Stimulated activated CD8-positive, alpha-beta memory T cell treated with anti-CD3 and anti-CD28 coated beads, Interleukin-12 subunit alpha, Interleukin-12 subunit beta, amount 100 ng/mL, for 24 hours (primary cell): ENCODE results near the gene CLEC5A.
"Not testable (repeated sequence)": the region's sequence is repeated elsewhere in the genome, so short reads cannot be mapped to it uniquely, and the experiment has no call there.

ENCODE experiments used
- DNase-seq: peaks from one replicate; pipeline ENCODE4 v3.0.0-alpha.2; 2020; ENCODE audit errors: extremely low read depth

The CLEC5A gene

GRCh38 chr7:141949021-141949420, 2.2 kb upstream of the CLEC5A start:
- no peak for DNase-seq

GRCh38 chr7:141945356-141945755, 1.4 kb downstream of the CLEC5A start:
- DNase-seq: no peak

GRCh38 chr7:141944811-141945210, 2.0 kb downstream of the CLEC5A start:
- no peak for DNase-seq

DNA sequence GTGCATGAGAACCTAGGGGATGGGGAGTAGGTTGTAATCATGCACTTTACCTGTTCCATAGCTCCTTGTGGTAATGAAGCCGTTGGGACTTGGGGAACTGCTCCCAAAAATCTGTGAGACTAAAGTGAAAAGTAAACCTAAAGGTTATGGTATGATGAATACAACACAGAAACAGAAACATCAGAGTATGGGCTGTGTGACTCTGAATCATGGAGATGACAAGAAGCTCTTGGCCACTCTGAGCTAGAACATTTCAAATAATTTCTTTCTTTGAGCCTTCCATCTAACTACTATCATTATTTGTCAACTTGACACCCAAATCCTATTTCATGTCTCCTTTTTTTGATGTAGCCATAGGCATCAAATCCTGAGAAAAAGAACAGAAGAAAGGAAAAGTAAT, 2.9 kb downstream of the CLEC5A start:
- DNase-seq: no peak

DNA sequence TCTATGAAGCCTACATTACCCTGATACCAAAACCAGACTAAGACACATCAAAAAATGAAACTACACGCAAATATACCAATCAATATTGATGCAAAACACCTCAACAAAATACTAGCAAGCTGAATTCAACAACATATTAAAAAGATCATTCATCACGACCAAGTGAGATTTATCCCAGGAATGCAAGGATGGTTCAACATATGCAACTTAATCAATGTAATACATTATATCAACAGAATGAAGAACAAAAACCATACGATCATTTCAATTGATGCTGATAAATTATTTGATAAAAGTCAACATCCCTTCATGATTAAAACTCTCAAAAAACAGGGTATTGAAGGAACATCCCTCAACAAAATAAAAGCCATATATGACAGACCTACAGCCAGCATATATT, 5.7 kb downstream of the CLEC5A start:
- DNase-seq: no peak

- no peak for DNase-seq
These were observed 16.6 kb downstream of the CLEC5A start for GRCh38 chr7:141930211-141930610.

DNA sequence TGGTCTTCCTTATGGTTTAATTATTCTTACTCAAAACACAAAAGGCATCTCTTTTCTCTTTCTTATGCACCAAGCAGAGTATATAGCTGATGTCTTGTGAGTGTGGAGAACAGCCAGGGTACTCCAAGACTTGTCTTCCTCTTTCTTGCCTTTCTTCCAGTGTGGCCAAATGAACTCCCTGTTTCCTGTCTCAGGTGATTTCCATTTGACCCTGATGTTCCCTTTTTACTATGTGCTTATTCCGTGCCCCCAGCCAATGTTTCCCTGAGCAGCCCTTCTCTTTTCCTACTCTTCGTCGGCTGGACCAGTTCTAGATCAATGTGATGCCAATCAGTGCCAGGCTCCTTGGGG, 18.0 kb downstream of the CLEC5A start:
- DNase-seq: no peak

DNA sequence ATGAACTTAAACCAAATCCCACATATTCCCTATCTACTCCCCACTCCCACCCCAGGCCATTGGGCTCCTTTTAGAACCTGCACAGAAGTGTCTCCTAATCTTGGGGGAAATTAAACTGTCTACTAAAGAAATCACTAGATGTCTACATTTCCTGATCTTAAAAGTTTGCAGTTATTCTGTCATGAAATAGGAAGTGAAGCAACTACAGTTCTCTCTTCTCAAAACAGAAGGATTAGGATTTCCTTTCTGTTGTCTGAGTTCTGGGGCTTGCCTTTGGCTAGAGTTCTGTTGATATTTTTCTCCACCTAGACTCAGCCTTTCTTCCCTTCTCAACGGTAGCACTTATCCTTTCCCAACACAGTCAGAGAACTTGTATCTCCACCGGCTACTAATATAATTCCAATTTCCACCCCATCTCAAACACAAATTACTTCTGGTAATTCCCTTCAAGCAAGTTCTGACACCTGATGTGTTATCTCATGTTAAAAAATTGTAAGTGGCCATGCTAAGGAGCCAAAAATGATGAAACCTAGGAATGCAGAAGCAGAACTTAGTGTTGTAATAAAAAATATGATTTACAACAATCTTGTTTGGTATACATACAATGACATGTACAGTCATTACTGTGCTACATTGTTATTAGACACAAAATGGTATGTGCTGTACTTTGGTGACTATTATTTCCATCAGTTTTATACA, 18.5 kb downstream of the CLEC5A start:
- DNase-seq: no peak

GRCh38 chr7:141920281-141920680, 26.5 kb downstream of the CLEC5A start:
- DNase-seq: no peak

DNA sequence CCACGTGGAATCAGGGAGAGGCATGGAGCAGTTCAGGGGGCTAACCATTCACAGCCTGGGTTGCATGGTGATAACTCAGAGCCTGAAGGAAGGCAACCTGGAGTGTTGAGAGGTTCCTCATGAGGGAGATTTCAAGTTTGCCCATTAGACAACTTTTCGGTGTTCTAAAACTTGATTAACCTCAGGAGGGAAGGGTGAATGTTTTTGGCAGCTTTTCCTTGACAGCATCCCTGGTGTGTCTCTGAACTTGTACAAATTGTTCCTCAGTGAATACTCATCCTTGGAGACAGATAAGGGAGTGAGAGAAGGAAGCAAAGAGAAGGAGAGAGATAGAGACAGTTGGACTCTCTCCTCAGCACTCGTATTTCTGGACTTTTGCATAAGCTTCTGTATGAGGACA, 30.7 kb downstream of the CLEC5A start, which contains the start of gene OR9A4:
Gene OR9A4 (plus strand): TSS at position 301 of the 400 bp plus-strand sequence. CDS start 2,477 bp downstream, outside the sequence.
- no peak for DNase-seq

GRCh38 chr7:141915565-141915964, 31.2 kb downstream of the CLEC5A start:
- no peak for DNase-seq

GRCh38 chr7:141911391-141911790, 35.4 kb downstream of the CLEC5A start:
- DNase-seq: no peak

DNA sequence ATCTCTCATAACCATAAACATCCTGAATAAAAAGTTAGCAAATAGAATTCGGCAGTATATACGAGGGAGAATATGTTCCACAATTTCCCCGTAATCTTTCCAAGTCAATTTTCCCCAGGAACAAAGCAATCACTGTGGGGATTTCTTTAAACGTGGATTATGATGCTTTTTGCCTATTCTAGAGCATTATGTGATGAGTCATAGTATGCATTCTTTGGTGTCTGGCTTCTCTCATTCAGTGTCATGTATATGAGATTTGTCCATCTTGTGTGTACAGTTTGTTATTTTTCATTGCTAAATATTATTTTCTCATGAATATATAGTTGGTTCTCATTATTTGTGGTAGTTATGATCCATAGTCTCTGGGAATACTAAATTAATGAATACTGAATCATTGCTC, 40.5 kb downstream of the CLEC5A start:
- no peak for DNase-seq

- not testable (repeated sequence) for DNase-seq
These were observed 47.4 kb downstream of the CLEC5A start for GRCh38 chr7:141899366-141899765.

- no peak for DNase-seq
These were observed 55.4 kb downstream of the CLEC5A start for GRCh38 chr7:141891336-141891735.

DNA sequence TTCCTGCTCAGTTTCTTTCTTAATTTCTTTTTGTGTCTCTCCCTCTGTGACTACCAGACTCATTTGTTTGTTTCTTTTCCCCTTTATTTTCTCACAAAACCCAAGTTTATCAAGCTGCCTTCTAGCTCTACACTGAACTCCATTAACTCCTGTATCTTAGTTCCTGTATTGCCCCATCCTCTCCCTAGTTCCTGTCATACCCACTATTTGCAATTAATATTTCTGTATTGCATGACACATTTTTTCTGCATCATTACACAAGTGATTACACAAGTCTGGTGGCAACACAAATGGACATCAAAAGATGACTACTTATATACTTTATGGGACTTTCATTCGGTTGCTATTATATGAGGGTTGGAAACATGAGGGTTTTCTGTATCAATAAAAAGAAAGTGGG, 57.5 kb downstream of the CLEC5A start:
- no peak for DNase-seq

DNA sequence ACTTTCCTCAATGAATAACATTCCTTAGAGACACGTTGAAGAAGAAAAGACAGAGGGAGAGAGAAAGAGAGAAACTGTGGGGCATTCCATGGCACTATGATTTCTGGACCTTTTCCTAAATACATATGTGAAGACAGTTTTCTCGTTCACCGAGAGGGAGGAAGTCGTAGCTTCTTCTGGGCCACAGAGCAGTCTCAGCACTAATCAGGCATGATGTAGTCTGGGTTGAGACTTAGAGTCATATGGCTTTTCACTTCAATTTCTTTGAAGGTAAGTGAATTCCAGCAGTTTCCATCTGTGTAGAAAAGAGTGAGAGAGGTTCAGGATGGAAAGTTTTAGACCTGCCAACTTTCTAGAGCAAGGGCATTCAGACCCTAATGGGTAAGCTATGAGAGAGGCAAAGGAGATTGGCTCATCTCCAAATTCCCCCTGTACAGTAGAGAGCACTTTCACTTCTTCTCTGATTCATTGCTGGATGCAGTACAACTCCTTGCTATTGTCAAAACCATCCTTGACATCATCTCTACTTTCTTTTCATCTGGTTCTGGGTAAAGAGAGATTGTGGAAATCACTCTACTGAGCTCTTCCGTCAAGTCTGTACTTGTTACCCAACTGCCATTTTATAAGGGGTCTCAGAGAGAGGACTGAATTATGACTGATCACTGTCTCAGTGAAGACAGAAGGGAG, 62.1 kb downstream of the CLEC5A start:
- DNase-seq: no peak

- no peak for DNase-seq
These were observed 65.8 kb downstream of the CLEC5A start for GRCh38 chr7:141880960-141881359.

DNA sequence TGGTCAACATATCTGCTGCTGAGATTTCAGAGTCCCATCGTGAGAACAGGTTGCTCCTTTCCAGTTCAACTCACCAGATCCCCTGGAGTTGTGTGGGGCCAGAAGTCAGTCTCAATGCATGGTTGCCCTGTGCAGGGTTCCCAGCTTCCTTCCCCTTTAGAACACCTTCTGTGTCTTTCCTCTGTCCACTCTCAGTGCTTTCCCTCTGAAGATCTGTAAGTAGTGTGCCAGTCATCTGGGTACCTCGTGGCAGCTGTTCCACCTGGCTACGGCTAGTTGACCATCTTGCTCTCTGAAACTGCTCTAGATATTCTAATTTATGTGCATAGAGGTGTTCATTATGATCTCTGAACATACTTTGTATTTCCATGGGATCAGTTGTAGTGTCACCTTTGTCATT, 69.4 kb downstream of the CLEC5A start:
- DNase-seq: no peak
